ENCODE data around the gene SEMA3G.
A peak's percentile ranks its signal among the peaks of the same experiment; 100 is the strongest.

Gene SEMA3G

DNA sequence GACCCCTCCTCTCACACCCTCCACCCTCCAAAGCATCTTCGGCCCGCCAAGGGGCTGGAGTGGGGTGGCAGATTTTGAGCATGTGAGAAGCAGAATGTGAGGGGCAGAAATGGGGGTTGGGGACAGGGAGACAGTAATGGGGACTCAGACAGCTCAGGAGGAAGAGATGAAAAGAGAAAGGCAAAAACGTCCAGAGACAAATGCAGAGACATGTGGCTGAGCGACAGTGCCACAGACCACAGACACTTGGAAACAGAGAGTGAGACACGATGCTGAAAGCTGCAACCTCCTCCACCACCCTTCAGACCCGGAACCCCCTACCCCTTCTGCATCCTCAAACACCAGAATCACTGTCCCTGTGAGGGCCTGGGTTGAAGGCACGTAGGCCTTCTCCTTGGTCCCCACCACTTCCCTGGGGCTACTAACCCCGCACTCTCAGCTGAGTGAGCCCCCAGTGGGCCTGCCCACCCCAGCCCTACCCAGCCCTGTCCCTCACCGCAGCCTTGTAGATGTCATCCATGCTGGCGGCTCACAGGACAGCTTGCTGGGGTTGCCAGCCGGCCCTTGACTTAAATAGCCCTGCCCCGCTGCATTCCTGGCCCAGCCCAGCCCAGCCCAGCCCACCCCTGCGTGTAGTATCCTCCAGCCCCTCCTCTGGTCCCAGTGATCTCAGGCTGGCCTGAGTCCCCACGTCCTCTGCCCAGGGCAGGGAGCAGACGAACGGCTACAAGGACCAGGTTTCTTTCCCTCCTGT lies 8.8 kb upstream of the SEMA3G start, which contains the start of gene TNNC1:
Gene TNNC1 (minus strand): TSS at position 546 of the 754 bp plus-strand sequence. CDS start 26 bp downstream, at position 520.
- no peak for DNase-seq

DNA sequence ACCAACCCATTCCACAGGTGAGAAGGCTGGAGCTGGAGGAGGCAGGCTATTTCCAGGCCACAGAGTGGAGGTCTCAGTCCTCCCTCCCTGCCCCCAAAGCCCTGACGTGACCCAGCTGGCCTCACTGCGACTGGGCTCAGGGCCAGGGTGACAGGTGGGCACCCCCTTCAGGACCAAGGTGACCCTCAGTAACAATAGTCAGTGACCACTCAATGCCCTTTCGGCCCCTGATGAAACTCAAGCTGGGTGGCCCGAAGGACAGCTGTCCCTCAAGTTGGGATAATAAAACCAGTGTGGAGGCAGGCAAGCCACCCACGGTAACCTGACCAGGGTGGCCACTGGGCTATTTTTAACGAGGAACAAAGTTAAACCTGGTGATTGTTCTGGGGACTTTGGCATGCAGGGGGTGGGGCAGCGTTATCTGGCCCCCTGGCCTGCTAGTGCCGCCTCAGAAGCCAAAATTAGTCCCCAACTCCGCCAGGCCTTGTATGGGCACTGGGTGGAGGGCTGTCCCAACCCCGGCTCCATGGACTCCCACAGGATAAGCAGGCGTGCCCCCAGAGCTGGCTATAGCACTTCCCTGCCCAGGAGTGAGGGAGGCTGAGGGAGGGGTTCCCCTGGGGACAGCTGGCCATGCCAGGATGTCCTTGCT lies 7.8 kb upstream of the SEMA3G start:
- no peak for DNase-seq

DNA sequence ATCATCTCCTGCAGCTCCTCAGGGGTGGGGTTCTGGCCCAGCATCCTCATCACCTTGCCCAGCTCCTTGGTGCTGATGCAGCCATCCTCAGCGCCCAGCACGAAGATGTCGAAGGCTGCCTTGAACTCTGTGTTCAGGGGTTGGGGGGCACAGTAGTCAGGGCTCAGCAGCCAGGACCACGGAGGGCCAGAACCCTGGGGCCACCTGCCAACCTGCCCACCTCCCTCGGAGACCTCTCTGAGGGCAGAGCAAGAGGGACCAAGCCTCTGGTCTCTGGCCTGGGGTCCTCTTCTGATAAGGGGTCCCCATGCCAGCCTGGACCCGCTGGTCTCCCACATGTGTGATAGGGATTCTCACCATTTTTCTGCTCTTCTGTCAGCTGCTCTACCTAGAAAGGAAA lies 7.2 kb upstream of the SEMA3G start:
- DNase-seq, result no peak

DNA sequence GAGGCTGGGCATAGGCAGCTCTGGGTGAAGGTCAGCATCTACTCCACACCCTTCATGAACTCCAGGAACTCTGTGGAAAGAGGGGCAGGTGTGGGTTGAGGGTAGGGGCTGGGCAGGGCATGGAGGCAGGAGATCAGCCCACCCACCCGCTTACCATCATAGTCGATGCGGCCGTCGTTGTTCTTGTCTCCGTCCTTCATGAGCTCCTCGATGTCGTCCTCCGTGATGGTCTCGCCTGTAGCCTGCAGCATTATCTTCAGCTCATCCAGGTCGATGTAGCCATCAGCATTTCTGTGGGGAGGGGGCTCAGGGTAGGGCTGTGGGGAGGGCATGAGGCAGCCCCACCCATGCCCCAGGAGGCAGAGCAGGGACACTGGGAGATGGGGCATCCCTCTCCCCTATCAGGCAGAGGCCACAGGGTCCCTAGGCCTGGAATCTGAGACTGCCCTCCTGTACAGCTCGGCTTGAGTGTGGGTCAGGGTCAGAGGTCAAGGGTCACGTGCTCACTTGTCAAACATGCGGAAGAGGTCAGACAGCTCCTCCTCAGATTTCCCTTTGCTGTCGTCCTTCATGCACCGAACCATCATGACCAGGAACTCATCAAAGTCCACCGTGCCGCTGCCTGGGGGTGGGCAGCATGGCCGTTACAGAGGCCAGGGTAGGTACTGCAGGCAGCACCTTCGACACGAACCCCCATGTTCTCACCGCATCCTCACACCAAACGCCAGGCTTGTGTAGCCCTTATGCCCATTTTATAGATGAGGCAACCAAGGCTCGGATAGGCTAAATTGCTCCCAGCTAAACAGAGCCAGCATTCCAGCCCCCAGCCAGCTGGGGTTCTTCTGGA lies 6.6 kb upstream of the SEMA3G start:
- no peak for DNase-seq

DNA sequence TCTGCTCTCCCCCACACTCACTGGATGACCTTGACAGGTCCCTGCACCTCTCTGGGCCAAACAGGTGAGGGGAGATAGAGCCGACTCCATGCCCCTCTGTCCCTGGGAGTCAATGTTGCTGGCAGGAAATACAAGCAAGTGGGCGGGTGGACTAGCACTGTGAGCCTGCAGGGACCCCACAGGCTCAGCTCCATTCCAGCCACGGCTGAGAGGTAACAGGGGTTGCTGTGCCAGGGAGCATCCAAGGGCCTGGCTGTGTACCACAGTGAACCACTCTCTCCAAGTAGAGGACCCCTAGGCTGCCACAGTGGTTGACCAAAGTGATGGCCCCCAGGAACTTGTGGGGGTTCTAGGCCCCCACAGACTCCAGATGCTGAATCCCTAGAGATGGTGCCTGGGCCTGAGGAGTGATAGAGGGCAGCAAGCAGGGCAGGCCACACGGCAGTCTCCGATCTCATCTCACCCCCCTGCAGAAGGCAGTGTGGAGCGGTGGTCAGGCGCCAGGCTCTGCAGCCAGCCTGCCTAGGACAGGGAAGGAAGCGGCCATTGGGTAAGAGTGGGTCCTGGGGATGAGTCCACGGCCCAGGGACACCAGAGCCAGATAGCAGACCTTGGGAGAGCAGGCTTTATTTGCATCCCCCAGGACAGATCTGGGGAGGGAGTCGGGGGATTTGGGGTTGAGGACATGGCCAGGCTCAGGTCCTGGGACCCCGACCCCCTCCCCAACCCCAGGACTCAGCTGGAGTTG lies 5.8 kb upstream of the SEMA3G start:
- DNase-seq, result no peak

DNA sequence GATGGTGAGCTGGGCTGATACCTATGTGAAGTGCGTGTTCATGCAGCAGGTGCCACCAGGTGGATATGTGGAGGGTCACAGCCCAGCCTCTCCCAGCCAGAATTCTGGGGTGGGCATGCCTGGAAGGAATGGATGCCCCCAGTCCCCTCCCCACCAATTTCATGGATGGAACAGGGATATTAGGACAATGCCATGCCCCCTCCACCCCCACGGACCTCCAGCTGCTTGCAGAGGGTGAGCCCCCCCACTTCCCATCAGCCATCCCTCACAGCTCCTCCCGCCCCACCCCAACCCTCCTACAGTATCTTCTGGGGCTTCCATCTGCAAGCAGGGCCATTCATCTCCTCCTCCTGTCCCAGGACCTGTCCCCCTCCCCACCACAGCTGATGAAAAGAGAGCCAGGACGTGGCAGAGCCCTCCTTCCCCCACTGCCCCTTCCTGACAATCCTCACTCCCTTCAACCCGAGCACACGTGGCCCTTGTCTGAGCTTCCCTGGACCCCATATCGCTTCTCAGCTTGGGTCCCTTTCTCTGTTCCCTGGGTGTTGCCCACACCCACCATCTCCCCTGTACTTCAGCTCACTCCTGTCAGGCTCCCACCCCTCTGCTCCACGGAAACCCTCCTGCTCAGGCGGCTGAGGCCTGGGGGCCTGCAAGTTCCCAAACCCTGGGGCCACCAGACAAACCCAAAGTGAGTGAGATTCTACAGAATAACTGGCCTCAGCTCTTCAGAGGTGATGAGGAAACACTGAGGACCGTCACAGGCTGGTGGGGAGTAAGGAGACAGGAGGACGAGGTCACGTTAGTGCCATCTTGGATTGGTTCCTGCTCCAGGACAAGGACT lies 2.8 kb upstream of the SEMA3G start:
- DNase-seq, result no peak

DNA sequence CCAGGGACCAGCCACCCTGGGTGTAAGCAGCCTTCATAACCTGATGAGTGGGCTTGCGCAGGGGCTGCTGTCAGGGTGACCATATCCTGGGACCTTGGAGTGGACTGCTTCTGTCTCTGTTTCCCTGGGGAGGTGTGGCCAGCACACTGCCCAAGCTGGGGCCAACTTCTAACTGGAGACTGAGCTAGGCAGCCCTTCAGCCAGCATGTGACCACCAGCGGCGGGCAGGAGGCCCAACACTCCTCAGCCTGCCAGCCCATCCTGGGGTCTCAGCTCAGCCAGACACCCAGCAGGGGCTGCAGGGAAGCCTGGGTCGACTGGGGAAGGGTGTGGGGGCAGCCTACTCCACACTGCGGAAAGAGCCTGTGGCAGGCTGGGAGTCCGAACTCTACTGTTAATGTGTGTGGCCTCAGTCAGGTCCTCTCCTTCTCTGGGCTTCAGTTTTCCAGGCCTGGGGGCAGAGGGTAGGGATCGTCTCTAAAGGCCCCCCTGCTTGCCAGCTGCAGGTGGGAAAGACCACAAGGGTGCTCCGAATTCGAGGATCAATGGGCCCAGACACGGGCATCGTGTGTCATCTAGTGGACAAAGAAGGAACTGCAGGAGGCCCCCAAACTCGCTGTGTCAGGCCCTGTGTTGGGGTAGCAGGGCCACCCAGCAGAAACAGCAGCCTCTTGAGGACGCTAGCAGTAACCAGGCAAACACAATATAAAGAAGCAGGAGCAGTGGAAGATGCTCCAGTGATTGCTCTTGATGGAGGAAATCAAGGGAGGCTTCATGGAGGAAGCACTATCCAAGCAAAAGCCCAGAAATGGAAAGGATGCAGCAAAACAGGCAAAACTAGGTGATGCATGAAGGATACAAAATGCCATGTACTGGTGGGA lies 2.0 kb upstream of the SEMA3G start:
- DNase-seq, result peak; percentile 81

DNA sequence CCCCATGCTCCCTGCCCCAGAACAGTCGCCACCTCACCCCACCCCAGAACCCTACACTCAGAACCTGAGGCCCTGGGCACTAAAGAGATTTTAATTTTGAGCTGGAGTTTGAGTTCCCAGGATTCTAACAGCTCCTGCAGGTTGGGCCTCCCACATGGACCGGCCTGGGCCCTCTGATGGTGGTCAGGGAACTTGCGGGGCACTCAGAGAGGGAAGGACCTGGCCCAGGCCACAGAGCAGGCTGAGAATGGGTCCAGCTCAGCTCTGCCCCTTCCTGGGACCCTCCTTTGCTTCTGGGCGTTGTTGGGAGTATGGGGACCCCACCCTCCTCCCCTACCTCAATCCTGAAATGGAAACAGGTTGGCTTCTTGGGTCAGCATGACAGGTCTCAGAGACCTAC lies 1.1 kb upstream of the SEMA3G start:
- DNase-seq, result no peak

DNA sequence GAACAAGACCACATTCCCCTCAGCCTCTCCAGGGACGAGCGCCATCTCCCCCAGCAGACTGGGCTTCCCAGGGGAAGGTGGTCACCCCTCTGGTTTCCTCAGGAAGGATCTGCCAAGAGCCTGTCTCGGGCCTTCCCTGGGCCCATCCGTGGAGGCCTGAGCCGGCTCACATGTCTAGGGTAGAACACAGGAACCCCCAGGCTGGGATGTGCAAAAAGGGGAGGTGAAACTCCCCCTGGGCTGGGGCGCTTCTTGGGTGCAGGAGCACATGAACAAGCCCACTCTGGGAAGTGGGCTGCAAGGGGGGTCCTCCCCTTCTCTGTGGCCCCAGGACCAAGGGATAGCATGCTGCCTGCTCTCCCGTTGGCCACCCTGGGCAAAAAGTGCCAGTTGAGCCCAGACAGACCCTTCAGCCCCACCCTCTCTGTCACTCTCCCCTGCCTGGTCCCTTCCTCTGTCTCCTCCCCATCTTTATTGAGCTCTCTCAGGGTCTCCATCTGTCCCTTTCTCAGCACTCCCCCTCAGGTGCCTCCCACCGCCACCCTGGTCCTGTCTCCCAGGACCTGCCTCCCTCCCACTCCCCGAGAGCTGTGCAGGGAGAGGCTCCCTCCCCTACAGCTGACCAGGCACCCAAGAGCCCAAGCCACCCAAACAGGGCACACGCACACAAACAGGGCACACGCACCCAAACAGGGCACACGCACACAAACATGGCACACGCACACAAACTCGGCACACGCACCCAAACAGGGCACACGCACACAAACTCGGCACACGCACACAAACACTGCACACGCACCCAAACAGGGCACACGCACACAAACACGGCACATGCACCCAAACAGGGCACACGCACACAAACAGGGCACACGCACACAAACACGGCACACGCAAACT lies 864 bp downstream of the SEMA3G start:
- no peak for DNase-seq

DNA sequence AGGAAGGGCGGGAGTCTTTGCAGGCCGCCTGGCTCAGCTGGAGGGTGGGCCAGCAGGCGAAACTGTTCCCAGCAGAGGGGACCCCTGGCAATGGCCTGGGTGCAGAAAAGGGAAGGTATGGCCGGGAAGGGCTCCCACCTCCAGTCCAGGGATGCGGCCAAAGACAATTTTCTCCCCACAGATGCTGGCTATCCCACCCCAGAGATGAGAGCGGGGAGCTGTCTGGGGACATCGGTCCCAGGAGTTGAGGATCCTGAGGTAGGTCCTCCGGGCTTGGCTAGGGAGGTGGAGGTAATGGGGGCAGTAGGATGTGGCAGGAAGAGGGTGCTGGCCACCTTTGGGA lies 1.7 kb downstream of the SEMA3G start:
- DNase-seq, result no peak

DNA sequence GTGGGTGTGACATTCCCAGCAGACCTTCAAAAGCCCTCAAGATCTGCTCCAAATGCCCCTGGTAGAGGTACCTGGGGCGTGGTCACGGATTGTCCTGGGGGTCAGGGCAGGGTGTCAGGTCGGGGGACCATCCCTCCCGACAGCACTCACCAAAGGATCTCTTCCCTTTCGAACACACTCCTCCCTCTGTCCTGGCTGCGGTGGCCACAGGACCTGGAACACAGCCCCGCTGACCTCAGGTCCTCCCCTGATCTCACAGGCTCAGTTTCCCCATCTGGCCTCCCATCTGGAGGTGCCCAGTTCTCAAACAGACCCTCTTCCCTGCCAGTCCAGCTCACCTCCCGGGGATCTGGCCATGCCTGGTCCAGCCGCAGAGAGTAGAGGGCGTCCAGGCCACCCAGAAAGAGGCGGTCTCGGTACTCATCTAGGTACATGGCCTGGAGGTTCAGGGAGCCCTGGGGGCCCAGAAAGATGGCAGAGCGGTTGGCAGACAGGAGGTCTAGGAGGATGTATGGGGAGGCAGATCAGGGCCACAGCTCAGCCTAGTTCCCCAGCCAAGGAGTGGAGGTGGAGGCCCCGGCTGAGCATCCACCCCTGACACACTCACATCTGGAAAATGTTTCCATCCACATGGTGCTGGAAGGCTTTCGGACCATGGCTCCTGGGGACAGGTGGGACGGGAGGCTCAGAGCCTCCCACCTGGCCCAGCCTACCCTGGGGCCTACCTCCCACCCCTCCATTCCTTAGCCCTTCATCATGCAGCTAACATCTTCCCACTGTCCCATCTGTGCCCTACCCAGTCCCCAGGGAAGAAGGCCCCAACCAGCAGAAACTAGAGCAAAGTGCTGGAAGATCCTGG lies 2.3 kb downstream of the SEMA3G start:
- no peak for DNase-seq

DNA sequence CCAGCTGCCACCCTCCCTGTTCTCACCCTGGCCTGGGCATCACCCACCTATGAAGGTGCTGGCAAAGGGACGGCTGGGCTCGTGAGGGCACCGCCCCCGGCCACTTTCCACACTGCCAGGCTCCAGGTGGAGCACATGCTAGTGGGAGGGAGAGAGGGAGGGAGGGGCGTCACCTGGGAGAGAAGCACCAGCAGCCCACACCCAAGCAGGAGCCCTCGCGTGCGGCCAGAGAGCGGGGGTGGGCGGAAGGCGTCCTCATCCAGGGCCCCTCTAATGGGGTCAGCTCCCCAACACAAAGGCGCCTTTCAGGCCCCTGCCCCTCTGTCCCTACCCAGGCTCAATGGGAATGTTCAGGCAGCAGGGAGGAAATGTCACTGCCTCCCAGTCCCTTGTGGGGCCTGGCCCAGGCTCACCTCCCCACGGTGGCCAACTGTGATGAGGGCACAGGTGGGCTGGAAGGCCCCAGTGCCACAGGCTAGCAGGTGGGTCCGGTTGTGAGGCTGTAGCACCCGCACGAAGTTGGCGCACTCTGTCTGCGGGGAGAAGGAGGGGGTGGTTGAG lies 3.1 kb downstream of the SEMA3G start:
- no peak for DNase-seq

DNA sequence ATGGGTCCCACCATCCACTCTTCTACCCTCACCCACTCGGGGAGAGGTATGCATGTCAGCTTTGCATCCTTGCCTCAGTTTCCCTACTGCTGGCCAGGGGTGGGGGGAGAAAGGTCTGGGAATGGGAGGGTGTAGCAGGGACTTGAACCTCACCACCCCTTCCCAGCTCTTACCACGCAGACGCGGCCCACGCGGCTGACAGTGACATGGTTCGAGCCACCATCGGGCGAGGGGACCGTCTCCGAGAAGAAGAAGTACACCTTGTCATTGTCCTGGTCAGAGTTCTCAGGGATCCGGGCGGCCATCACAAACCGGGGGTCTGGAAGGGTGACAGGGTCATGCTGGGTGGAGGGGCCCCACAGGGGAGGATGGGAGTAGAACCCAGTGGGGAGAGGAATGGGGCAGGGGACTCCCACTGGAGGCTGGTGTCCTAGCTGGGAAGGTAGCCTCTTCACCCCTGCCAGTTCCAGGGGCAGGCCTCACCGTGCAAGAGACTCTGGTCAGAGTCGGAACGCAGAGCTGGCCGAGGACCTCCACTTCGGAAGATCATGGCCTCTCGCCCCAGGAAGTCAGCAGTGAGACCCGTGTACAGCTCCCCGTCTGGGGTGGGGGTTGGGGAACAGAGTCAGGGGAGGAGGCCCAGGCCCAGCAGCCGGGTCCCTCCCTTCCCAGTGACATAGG lies 3.7 kb downstream of the SEMA3G start:
- DNase-seq, result no peak

DNA sequence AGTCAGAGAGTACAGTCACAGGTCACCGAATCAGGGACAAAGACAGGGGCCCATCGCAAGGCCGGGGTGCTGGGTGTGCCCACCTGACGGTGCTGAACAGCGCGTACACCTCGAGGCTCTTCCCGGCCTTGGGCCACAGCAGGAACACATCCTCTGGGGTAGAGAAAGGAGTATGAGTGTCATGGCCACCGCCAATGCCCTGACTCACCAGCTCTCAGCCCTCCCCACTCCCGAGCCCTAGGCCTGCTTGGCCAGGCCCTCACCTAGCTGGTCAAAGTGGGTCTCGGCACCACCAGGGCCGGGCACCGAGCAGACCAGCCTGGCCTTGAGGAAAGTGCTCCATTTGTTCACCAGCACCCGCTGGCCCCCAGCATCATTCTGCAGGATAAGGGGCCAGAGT lies 4.2 kb downstream of the SEMA3G start:
- DNase-seq, result no peak

DNA sequence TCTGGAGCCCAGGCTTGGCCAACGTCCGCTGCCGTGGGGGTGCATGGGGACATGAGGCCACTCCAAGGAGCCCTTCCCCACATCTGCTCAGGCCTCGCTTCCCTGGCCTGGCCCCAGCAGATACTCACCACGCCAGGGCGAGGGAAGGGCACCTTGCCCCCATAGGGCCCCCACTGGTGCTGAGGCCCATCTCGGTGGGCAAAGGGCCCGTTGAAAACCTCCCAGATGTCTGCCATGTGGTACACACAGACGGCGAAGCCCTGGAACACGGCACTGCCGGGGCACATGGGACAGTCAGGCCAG lies 4.7 kb downstream of the SEMA3G start:
- DNase-seq, result no peak

DNA sequence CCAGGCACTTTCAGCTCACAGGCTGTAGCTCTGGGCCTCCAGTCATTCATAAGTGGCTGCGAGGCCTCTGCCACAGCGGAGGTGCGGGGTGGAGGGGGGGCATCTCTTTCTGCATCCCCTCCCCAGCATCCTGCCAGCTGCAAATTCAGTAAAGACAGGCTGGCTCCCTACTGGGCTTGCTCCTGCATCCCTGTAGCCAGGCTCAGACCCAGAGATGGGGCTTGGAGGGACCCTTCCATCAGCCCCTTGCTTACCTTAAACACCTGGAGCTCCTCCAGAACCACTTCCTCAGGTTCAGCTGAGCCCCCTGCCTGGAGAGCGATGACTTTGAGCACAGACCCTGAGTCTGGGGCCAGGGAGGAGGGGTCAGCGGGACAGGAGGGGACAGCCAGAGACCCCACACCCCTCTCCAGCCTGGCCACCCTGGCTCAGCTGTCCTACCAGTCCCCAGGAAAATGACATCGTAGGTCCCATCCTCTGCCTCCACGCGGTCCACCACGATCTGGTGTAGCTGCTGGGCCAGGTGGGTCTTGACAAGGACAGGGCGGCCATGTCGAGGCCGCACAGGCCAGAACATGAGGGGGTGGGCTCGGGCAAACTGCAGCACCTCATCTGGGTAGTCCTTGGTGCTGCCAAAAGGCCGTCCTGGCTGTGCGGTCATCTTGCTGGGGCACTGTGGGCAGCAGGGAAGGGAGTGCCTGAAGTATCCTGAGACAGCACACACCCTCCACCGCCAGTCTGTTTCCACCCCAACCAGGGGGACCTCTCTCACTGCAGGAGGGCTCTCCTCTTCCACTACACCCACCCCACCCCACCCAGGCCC lies 5.3 kb downstream of the SEMA3G start:
- no peak for DNase-seq
